NK-92 (cell line): Measurements from ENCODE around the gene ZNF521.

Experiments
- DNase-seq: peaks from one replicate; lab custom pipeline; 2025; ENCODE audit not compliant: unreplicated experiment; lab: John Stamatoyannopoulos, UW

ZNF521 gene

GRCh38 chr18:25351777-25352628, at the start of gene ZNF521:
ZNF521 (minus strand) TSS chr18:25352166; CDS start chr18:25350946, 1,220 bp downstream.
- DNase-seq: no peak

- no peak for DNase-seq
Measured at GRCh38 chr18:25399554-25399953, 47.6 kb upstream of the ZNF521 start.

- DNase-seq: no peak
Measured at GRCh38 chr18:25392192-25392591, 40.2 kb upstream of the ZNF521 start.

GRCh38 chr18:25373432-25374179, 21.6 kb upstream of the ZNF521 start:
- no peak for DNase-seq

GRCh38 chr18:25370391-25370790, 18.4 kb upstream of the ZNF521 start:
- DNase-seq: no peak

- DNase-seq: no peak
Measured at GRCh38 chr18:25365242-25365641, 13.3 kb upstream of the ZNF521 start.

GRCh38 chr18:25364732-25365131, 12.8 kb upstream of the ZNF521 start:
- no peak for DNase-seq

- DNase-seq: no peak
Measured at GRCh38 chr18:25360301-25360899, 8.4 kb upstream of the ZNF521 start.

GRCh38 chr18:25353080-25353479, 1.1 kb upstream of the ZNF521 start:
- no peak for DNase-seq

- no peak for DNase-seq
Measured at GRCh38 chr18:25352629-25353005, 651 bp upstream of the ZNF521 start.

- DNase-seq: no peak
Measured at GRCh38 chr18:25351280-25351775, 638 bp downstream of the ZNF521 start.

- no peak for DNase-seq
Measured at GRCh38 chr18:25350489-25351251, 1.3 kb downstream of the ZNF521 start.

GRCh38 chr18:25349926-25350487, 2.0 kb downstream of the ZNF521 start:
- no peak for DNase-seq

- DNase-seq: no peak
Measured at GRCh38 chr18:25349131-25349925, 2.6 kb downstream of the ZNF521 start.

GRCh38 chr18:25348386-25349130, 3.4 kb downstream of the ZNF521 start:
- DNase-seq: no peak

GRCh38 chr18:25346561-25346960, 5.4 kb downstream of the ZNF521 start:
- no peak for DNase-seq

GRCh38 chr18:25345081-25345866, 6.7 kb downstream of the ZNF521 start:
- DNase-seq: no peak

- no peak for DNase-seq
Measured at GRCh38 chr18:25341831-25342230, 10.1 kb downstream of the ZNF521 start.
